ENCODE data around the gene PROSER2. TPM values are rescaled to one million over a fixed set of nuclear protein-coding genes. Genes with fewer than 3 reads are reported as not detected.

The PROSER2 gene
- total RNA-seq, 1 donor from 2014 or later, result 0.97 TPM

- no peak for DNase-seq
- intact Hi-C loops (cut with DNase I), result no loop called here
- no peak for ATAC-seq (ENCODE audit: poor library complexity)
Measured at GRCh38 chr10:11797847-11798633, 25.1 kb upstream of the PROSER2 start.

GRCh38 chr10:11798845-11799735 lies 24.1 kb upstream of the PROSER2 start:
- ATAC-seq (ENCODE audit: poor library complexity) (no peak), DNase-seq (no peak)
- intact Hi-C loops (cut with DNase I), result no loop called here

GRCh38 chr10:11799736-11800080 lies 23.4 kb upstream of the PROSER2 start:
- intact Hi-C loops (cut with DNase I), result no loop called here
- ATAC-seq (ENCODE audit: poor library complexity) (no peak), DNase-seq (no peak)

GRCh38 chr10:11804336-11804735 lies 18.8 kb upstream of the PROSER2 start:
- DNase-seq (no peak), ATAC-seq (ENCODE audit: poor library complexity) (no peak)
- intact Hi-C loops (cut with DNase I), result no loop called here

GRCh38 chr10:11805792-11806191 lies 17.4 kb upstream of the PROSER2 start:
- ATAC-seq (ENCODE audit: poor library complexity), result no peak
- intact Hi-C loops (cut with DNase I), result no loop called here

GRCh38 chr10:11806706-11807105 lies 16.4 kb upstream of the PROSER2 start:
- no peak for DNase-seq
- ATAC-seq (ENCODE audit: poor library complexity), result no peak
- intact Hi-C loops (cut with DNase I), result no loop called here

More at GRCh38 chr10:11805792-11806191, 17.4 kb upstream of the PROSER2 start:
- DNase-seq, result no peak

GRCh38 chr10:11808808-11809207 lies 14.3 kb upstream of the PROSER2 start:
- ATAC-seq (ENCODE audit: poor library complexity) (no peak), DNase-seq (no peak)
- intact Hi-C loops (cut with DNase I), result no loop called here

GRCh38 chr10:11810313-11810766 lies 12.8 kb upstream of the PROSER2 start:
- ATAC-seq (ENCODE audit: poor library complexity) (no peak), DNase-seq (no peak)
- intact Hi-C loops (cut with DNase I), result no loop called here

- DNase-seq (no peak), ATAC-seq (ENCODE audit: poor library complexity) (no peak)
- intact Hi-C loops (cut with DNase I), result no loop called here
Measured at GRCh38 chr10:11810973-11811372, 12.2 kb upstream of the PROSER2 start.

GRCh38 chr10:11813177-11813576 lies 10.0 kb upstream of the PROSER2 start:
- intact Hi-C loops (cut with DNase I), result no loop called here

GRCh38 chr10:11813855-11814567 lies 9.1 kb upstream of the PROSER2 start:
- DNase-seq, result no peak
- ATAC-seq (ENCODE audit: poor library complexity), result no peak
- intact Hi-C loops (cut with DNase I), result no loop called here

More at GRCh38 chr10:11813177-11813576, 10.0 kb upstream of the PROSER2 start:
- no peak for ATAC-seq (ENCODE audit: poor library complexity)
- DNase-seq, result no peak

GRCh38 chr10:11819027-11819426 lies 4.1 kb upstream of the PROSER2 start:
- intact Hi-C loops (cut with DNase I), result no loop called here
- DNase-seq (no peak), ATAC-seq (ENCODE audit: poor library complexity) (no peak)

- DNase-seq (no peak), ATAC-seq (ENCODE audit: poor library complexity) (no peak)
- intact Hi-C loops (cut with DNase I), result no loop called here
Measured at GRCh38 chr10:11822026-11822756, 965 bp upstream of the PROSER2 start.

- intact Hi-C loops (cut with DNase I), result no loop called here
- ATAC-seq (ENCODE audit: poor library complexity), result no peak
- DNase-seq, result no peak
Measured at GRCh38 chr10:11822809-11823121, 391 bp upstream of the PROSER2 start.

GRCh38 chr10:11823989-11824346 lies 812 bp downstream of the PROSER2 start:
- intact Hi-C loops (cut with DNase I), result no loop called here

GRCh38 chr10:11824376-11824775 lies 1.2 kb downstream of the PROSER2 start:
- ATAC-seq (ENCODE audit: poor library complexity) (no peak), DNase-seq (no peak)
- intact Hi-C loops (cut with DNase I), result no loop called here

More at GRCh38 chr10:11823989-11824346, 812 bp downstream of the PROSER2 start:
- DNase-seq, result no peak
- no peak for ATAC-seq (ENCODE audit: poor library complexity)

GRCh38 chr10:11824825-11825224 lies 1.7 kb downstream of the PROSER2 start:
- ATAC-seq (ENCODE audit: poor library complexity) (no peak), DNase-seq (no peak)
- intact Hi-C loops (cut with DNase I), result no loop called here

GRCh38 chr10:11825796-11826414 lies 2.7 kb downstream of the PROSER2 start:
- DNase-seq, result no peak
- intact Hi-C loops (cut with DNase I), result no loop called here
- no peak for ATAC-seq (ENCODE audit: poor library complexity)
